IPS-15b (cell line): ENCODE measurements around the gene NCR1.
"Not testable (repeated sequence)": the region's sequence is repeated elsewhere in the genome, so short reads cannot be mapped to it uniquely, and the experiment has no call there.

Experiments
- H3K27me3 ChIP-seq: one replicate; pipeline ENCODE4 v1.6.1; 2013; ENCODE audit warnings: low read length; ENCODE audit not compliant: control insufficient read depth, insufficient read depth
- H3K36me3 ChIP-seq: one replicate; pipeline ENCODE4 v1.6.1; 2013; ENCODE audit warnings: low read length; ENCODE audit not compliant: control insufficient read depth, insufficient read depth
- H3K4me1 ChIP-seq: one replicate; pipeline ENCODE4 v1.6.1; 2013; ENCODE audit warnings: mild to moderate bottlenecking, low read length; ENCODE audit not compliant: control insufficient read depth, insufficient read depth
- H3K4me3 ChIP-seq: one replicate; pipeline ENCODE4 v1.5.1; 2013; ENCODE audit warnings: low read depth, low read length
- H3K9ac ChIP-seq: one replicate; pipeline ENCODE4 v1.6.1; 2013; ENCODE audit warnings: low read depth, mild to moderate bottlenecking, low read length
- H3K9me3 ChIP-seq: one replicate; pipeline ENCODE4 v1.6.1; 2013; ENCODE audit warnings: mild to moderate bottlenecking, low read length; ENCODE audit not compliant: control insufficient read depth, insufficient read depth

The NCR1 gene

DNA sequence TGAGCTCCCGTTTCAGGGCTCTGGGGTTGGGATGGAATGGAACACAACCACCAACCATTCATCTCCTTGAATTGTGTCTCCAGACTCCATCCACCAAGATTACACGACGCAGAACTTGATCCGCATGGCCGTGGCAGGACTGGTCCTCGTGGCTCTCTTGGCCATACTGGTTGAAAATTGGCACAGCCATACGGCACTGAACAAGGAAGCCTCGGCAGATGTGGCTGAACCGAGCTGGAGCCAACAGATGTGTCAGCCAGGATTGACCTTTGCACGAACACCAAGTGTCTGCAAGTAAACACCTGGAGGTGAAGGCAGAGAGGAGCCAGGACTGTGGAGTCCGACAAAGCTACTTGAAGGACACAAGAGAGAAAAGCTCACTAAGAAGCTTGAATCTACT, 16.4 kb upstream of the NCR1 start:
- H3K9ac ChIP-seq, result no peak overlapping the region
- H3K4me1 ChIP-seq, result peaks cover 3% of the 10 kb centered on the region

GRCh38 chr19:54893406-54893805, 12.5 kb upstream of the NCR1 start:
- no peaks in the 10 kb centered on the region for H3K27me3 ChIP-seq
- no peaks in the 10 kb centered on the region for H3K36me3 ChIP-seq
- H3K4me3 ChIP-seq, result peak overlapping the region; percentile 30
- no peak overlapping the region for H3K9ac ChIP-seq
- peaks cover 3% of the 10 kb centered on the region for H3K4me1 ChIP-seq
- H3K9me3 ChIP-seq, result no peaks in the 10 kb centered on the region

More for the DNA sequence above, 16.4 kb upstream of the NCR1 start:
- Histone ChIP-seq H3K4me3 (no peak overlapping the region), H3K36me3 (no peaks in the 10 kb centered on the region), H3K9me3 (no peaks in the 10 kb centered on the region), H3K27me3 (no peaks in the 10 kb centered on the region)

GRCh38 chr19:54894106-54894505, 11.8 kb upstream of the NCR1 start:
- H3K4me1 ChIP-seq, H3K36me3 ChIP-seq: not testable (repeated sequence)

GRCh38 chr19:54896036-54896435, 9.9 kb upstream of the NCR1 start:
- Histone ChIP-seq H3K4me1 (peaks cover 3% of the 10 kb centered on the region), H3K4me3 (no peak overlapping the region), H3K9me3 (no peaks in the 10 kb centered on the region), H3K36me3 (no peaks in the 10 kb centered on the region), H3K27me3 (no peaks in the 10 kb centered on the region), H3K9ac (no peak overlapping the region)

More at GRCh38 chr19:54894106-54894505, 11.8 kb upstream of the NCR1 start:
- H3K27me3 ChIP-seq, H3K9ac ChIP-seq, H3K9me3 ChIP-seq, H3K4me3 ChIP-seq: not testable (repeated sequence)

DNA sequence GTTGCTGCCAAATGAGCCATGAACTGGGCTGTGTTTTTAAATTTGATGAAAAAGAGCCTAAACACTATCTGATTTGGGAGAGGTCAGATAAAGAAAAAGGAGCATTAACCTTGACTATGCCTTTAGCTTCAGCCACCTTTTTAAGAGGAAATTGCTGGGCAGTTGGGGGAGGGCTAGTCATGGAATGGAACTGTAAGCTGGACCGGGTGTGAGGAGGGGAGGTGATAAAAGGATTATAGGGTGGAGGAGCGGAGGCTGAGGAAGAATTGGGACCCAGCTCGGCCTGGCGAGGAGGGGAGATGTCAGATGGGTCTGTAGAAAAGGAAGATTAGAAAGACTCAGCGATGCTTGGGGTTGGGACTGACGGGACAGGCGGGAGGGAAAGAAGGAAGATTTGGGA, 7.3 kb upstream of the NCR1 start:
- not testable (repeated sequence) for H3K36me3 ChIP-seq, H3K4me1 ChIP-seq, H3K9me3 ChIP-seq

DNA sequence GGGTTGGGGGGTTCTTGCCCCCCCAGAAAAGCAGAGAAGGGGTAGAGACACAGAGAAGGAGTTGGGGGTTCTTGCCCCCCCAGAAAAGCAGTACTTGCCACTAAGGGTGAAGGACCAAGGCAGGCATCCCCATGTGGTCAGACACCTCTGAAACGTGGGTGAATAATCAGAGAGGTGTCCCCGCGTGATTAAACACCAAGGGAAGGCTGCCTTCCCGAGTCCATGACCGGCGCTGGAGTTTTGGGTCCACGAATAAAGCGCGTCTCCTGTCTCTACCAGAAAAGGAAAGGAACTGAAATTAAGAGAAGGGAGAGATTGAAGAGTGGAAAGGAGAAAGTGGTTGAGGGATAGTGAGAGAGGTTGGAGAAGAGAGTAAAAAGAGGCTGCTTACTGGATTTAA, 6.3 kb upstream of the NCR1 start:
- not testable (repeated sequence) for H3K9me3 ChIP-seq, H3K4me1 ChIP-seq, H3K4me3 ChIP-seq, H3K9ac ChIP-seq, H3K27me3 ChIP-seq, H3K36me3 ChIP-seq

More for the DNA sequence above, 7.3 kb upstream of the NCR1 start:
- H3K9ac ChIP-seq, H3K27me3 ChIP-seq, H3K4me3 ChIP-seq: not testable (repeated sequence)

- H3K27me3 ChIP-seq, H3K4me1 ChIP-seq, H3K36me3 ChIP-seq, H3K4me3 ChIP-seq, H3K9ac ChIP-seq, H3K9me3 ChIP-seq: not testable (repeated sequence)
These were observed 4.8 kb upstream of the NCR1 start for GRCh38 chr19:54901153-54901552.

GRCh38 chr19:54902061-54902460, 3.9 kb upstream of the NCR1 start:
- H3K27me3 ChIP-seq, result no peaks in the 10 kb centered on the region
- peaks cover 9% of the 10 kb centered on the region for H3K4me1 ChIP-seq
- H3K9ac ChIP-seq, result no peak overlapping the region
- no peaks in the 10 kb centered on the region for H3K9me3 ChIP-seq
- no peaks in the 10 kb centered on the region for H3K36me3 ChIP-seq
- no peak overlapping the region for H3K4me3 ChIP-seq

GRCh38 chr19:54903303-54903702, 2.6 kb upstream of the NCR1 start:
- Histone ChIP-seq H3K9ac (no peak overlapping the region), H3K4me3 (no peak overlapping the region), H3K27me3 (no peaks in the 10 kb centered on the region), H3K36me3 (no peaks in the 10 kb centered on the region), H3K9me3 (no peaks in the 10 kb centered on the region), H3K4me1 (peaks cover 9% of the 10 kb centered on the region)

GRCh38 chr19:54904261-54904660, 1.7 kb upstream of the NCR1 start:
- H3K9me3 ChIP-seq, H3K36me3 ChIP-seq, H3K4me3 ChIP-seq, H3K27me3 ChIP-seq, H3K4me1 ChIP-seq, H3K9ac ChIP-seq: not testable (repeated sequence)

- Histone ChIP-seq H3K4me1 (peaks cover 9% of the 10 kb centered on the region), H3K27me3 (no peaks in the 10 kb centered on the region), H3K9ac (no peak overlapping the region), H3K36me3 (no peaks in the 10 kb centered on the region), H3K4me3 (no peak overlapping the region), H3K9me3 (no peaks in the 10 kb centered on the region)
These were observed 536 bp upstream of the NCR1 start for GRCh38 chr19:54905421-54905802.

GRCh38 chr19:54906819-54907218, 871 bp downstream of the NCR1 start:
- Histone ChIP-seq H3K4me3 (no peak overlapping the region), H3K36me3 (no peaks in the 10 kb centered on the region), H3K9ac (no peak overlapping the region), H3K27me3 (no peaks in the 10 kb centered on the region), H3K9me3 (no peaks in the 10 kb centered on the region), H3K4me1 (peaks cover 9% of the 10 kb centered on the region)

GRCh38 chr19:54907899-54908298, 2.0 kb downstream of the NCR1 start:
- not testable (repeated sequence) for H3K4me1 ChIP-seq, H3K9ac ChIP-seq, H3K27me3 ChIP-seq, H3K4me3 ChIP-seq, H3K36me3 ChIP-seq, H3K9me3 ChIP-seq
